Right renal pelvis (tissue), 4 donors: ENCODE results near the gene MAN2A2. TPM values are rescaled to one million over a fixed set of nuclear protein-coding genes. Genes with fewer than 3 reads are reported as not detected.

ENCODE experiments used
- DNase-seq, 4 donors: peaks; one replicate each; pipeline ENCODE4 v3.0.0-alpha.2; 2013; ENCODE audit warnings: low read depth in 4 of 4, low spot score in 3 of 4, missing footprints in 1 of 4
- polyA plus RNA-seq, 4 donors: library from polyadenylated mRNA; unstranded; fragments of 120-200 nt; gene quantifications; one replicate each; pipeline ENCODE4 v1.2.1, GENCODE V29; 2013; ENCODE audit not compliant: insufficient read length in 4 of 4

MAN2A2 gene
- polyA plus RNA-seq, 4 donors, result 44.8 to 53.3 (median 50.0) TPM

GRCh38 chr15:90957031-90957790, 54.1 kb downstream of the MAN2A2 start:
- no peak for DNase-seq

GRCh38 chr15:90957791-90958190, 54.7 kb downstream of the MAN2A2 start:
- DNase-seq, result no peak

- no peak for DNase-seq
These were observed 56.0 kb downstream of the MAN2A2 start for GRCh38 chr15:90959028-90959595.

- no peak for DNase-seq
These were observed 56.8 kb downstream of the MAN2A2 start for GRCh38 chr15:90959894-90960293.

- DNase-seq, result no peak
These were observed 57.4 kb downstream of the MAN2A2 start for GRCh38 chr15:90960298-90961091.

- DNase-seq, result no peak
These were observed 58.9 kb downstream of the MAN2A2 start for GRCh38 chr15:90962021-90962420.

GRCh38 chr15:90966262-90966661, 63.2 kb downstream of the MAN2A2 start:
- no peak for DNase-seq

- no peak for DNase-seq
These were observed 64.1 kb downstream of the MAN2A2 start for GRCh38 chr15:90967206-90967605.

- DNase-seq, result no peak
These were observed 65.3 kb downstream of the MAN2A2 start for GRCh38 chr15:90968434-90968833.

GRCh38 chr15:90970274-90970673, 67.2 kb downstream of the MAN2A2 start:
- no peak for DNase-seq

GRCh38 chr15:90972133-90972532, 69.0 kb downstream of the MAN2A2 start:
- no peak for DNase-seq

Other genes with a start within 250 kb of the MAN2A2 start
- gene BLM, start 186.0 kb upstream of the MAN2A2 start, polyA plus RNA-seq, result 10 to 100 TPM; 10.3 to 14.4 (median 12.3) TPM
- 10 to 100 TPM; 47.2 to 58.7 (median 48.9) TPM for gene FURIN, start 34.7 kb upstream of the MAN2A2 start, polyA plus RNA-seq
- gene FES, start 18.8 kb upstream of the MAN2A2 start, polyA plus RNA-seq, result 10 to 100 TPM in 3 of 4 donors, 1 to 10 TPM in 1; 9.3 to 15.9 (median 14.4) TPM
- 10 to 100 TPM; 15.3 to 21.7 (median 18.5) TPM for gene HDDC3, start 29.2 kb downstream of the MAN2A2 start, polyA plus RNA-seq
- gene UNC45A, start 32.0 kb downstream of the MAN2A2 start, polyA plus RNA-seq, result 10 to 100 TPM; 61.5 to 73.7 (median 62.8) TPM
- gene RCCD1, start 51.6 kb downstream of the MAN2A2 start, polyA plus RNA-seq, result 10 to 100 TPM; 15.2 to 18.9 (median 17.2) TPM
- gene PRC1, start 91.2 kb downstream of the MAN2A2 start, polyA plus RNA-seq, result 10 to 100 TPM; 66.6 to 75.2 (median 72.5) TPM
- gene VPS33B, start 119.3 kb downstream of the MAN2A2 start, polyA plus RNA-seq, result 10 to 100 TPM; 19.0 to 26.7 (median 22.2) TPM
- 1 to 10 TPM in 1 of 4 donors, under 1 TPM in 3; 0.75 to 1.1 (median 0.83) TPM for gene SV2B, start 197.0 kb downstream of the MAN2A2 start, polyA plus RNA-seq